K562 (cell line): Measurements from ENCODE around the gene ANKRD61. TPM values are rescaled to one million over a fixed set of nuclear protein-coding genes. Genes with fewer than 3 reads are reported as not detected.

Experiments
- CHD1 ChIP-seq: fragments of 200-600 bp; sonication (generic); IDR thresholded peaks from one replicate; pipeline ENCODE4 v1.6.1; 2012; ENCODE audit warnings: mild to moderate bottlenecking, moderate library complexity, low read length, inconsistent platforms
- CTBP1 ChIP-seq: fragments of 450-650 bp; IDR thresholded peaks from 2 replicates; pipeline ENCODE4 v1.6.1; 2016; ENCODE audit warnings: borderline replicate concordance
- EP400 ChIP-seq: fragments of 450-650 bp; IDR thresholded peaks from 2 replicates; pipeline ENCODE4 v1.6.1; 2017; ENCODE audit warnings: antibody characterized with exemption, mild to moderate bottlenecking, moderate library complexity
- HLTF ChIP-seq: fragments of 450-650 bp; IDR thresholded peaks from 2 replicates; pipeline ENCODE4 v1.6.1; 2016
- MAFG ChIP-seq: fragments of 450-650 bp; conservative IDR thresholded peaks from 2 replicates; pipeline ENCODE4 v1.6.1; 2016; ENCODE audit warnings: missing genetic modification characterization, missing compliant biosample characterization
- RUNX1 ChIP-seq: sonication (generic); IDR thresholded peaks from 2 replicates; pipeline ENCODE4 v1.6.1; 2016; ENCODE audit warnings: antibody characterized with exemption, low read depth
- TSC22D4 ChIP-seq: fragments of 450-650 bp; IDR thresholded peaks from 2 replicates; pipeline ENCODE4 v1.6.1; 2016; ENCODE audit warnings: missing genetic modification characterization, missing biosample characterization, control low read depth
- WHSC1 ChIP-seq: IDR thresholded peaks from one replicate; pipeline ENCODE4 v1.6.1; 2012; ENCODE audit warnings: low read length, control low read depth, inconsistent platforms
- ZNF143 ChIP-seq: sonication (generic); formaldehyde crosslinking; IDR thresholded peaks from 2 replicates; pipeline ENCODE4 v1.9.0; 2022; ENCODE audit warnings: mild to moderate bottlenecking, missing genetic modification reagents
- ZNF311 ChIP-seq: fragments of 250-450 bp; sonication (Bioruptor Pico); IDR thresholded peaks from 2 replicates; pipeline ENCODE4 v1.4.0; 2020; ENCODE audit warnings: mild to moderate bottlenecking, moderate library complexity
- ZNF77 ChIP-seq: fragments of 250-450 bp; sonication (Bioruptor Pico); IDR thresholded peaks from 2 replicates; pipeline ENCODE4 v1.5.0; 2020
- polyA plus RNA-seq, 8 experiments: library from polyadenylated mRNA; depleted of rRNA in 4 of 8; stranded (reverse) in 5 of 8; unstranded in 3 of 8; fragments of >200 nt; fragmentation: Nextera tagmentation in 2 of 8; fragmentation: Illumina TruSeq in 1 of 8; extraction: Ambion mirVana in 2 of 8; extraction: Trizol in 1 of 8; gene quantifications; 2 replicates each; pipeline versions ENCODE4 v1.2.1 to v1.2.3, GENCODE V29; 2011 to 2014; ENCODE audit warnings: inconsistent platforms in 1 of 8, missing spikeins in 1 of 8
- total RNA-seq, 7 experiments: library from RNA; depleted of rRNA in 6 of 7; stranded (reverse); fragments of >200 nt in 6 of 7; fragmentation: Illumina TruSeq in 2 of 7; extraction: Trizol in 2 of 7; gene quantifications; 2 replicates each; pipeline versions ENCODE4 v1.2.1 to v1.2.3, GENCODE V29; 2011 to 2021; ENCODE audit warnings: low replicate concordance in 1 of 7
- TF ChIP-seq, protein P1 (sequence below): fragments of 450-650 bp; IDR thresholded peaks from 2 replicates; pipeline ENCODE4 v1.6.1; 2016; ENCODE audit warnings: mild to moderate bottlenecking
- TF ChIP-seq, protein P2 (sequence below): sonication (generic); formaldehyde crosslinking; IDR thresholded peaks from 2 replicates; pipeline ENCODE4 v1.8.1; 2023; ENCODE audit warnings: mild to moderate bottlenecking, missing genetic modification reagents
- TF ChIP-seq, protein P3 (sequence below): fragments of 450-650 bp; IDR thresholded peaks from 2 replicates; pipeline ENCODE4 v1.6.1; 2016; ENCODE audit warnings: borderline replicate concordance
- TF ChIP-seq, protein P4 (sequence below): IDR thresholded peaks from 2 replicates; pipeline ENCODE4 v1.6.1; 2011; ENCODE audit warnings: borderline replicate concordance, low read depth, mild to moderate bottlenecking, moderate library complexity, low read length; ENCODE audit not compliant: insufficient read depth, poor library complexity, severe bottlenecking

ANKRD61 gene
- total and polyA plus RNA-seq, 9 of the 15 experiments (the other 6 are each of a cell fraction or from before 2014, with no cell fraction given): 0.08 to 0.11 (median 0.09) TPM; not detected in 5

DNA sequence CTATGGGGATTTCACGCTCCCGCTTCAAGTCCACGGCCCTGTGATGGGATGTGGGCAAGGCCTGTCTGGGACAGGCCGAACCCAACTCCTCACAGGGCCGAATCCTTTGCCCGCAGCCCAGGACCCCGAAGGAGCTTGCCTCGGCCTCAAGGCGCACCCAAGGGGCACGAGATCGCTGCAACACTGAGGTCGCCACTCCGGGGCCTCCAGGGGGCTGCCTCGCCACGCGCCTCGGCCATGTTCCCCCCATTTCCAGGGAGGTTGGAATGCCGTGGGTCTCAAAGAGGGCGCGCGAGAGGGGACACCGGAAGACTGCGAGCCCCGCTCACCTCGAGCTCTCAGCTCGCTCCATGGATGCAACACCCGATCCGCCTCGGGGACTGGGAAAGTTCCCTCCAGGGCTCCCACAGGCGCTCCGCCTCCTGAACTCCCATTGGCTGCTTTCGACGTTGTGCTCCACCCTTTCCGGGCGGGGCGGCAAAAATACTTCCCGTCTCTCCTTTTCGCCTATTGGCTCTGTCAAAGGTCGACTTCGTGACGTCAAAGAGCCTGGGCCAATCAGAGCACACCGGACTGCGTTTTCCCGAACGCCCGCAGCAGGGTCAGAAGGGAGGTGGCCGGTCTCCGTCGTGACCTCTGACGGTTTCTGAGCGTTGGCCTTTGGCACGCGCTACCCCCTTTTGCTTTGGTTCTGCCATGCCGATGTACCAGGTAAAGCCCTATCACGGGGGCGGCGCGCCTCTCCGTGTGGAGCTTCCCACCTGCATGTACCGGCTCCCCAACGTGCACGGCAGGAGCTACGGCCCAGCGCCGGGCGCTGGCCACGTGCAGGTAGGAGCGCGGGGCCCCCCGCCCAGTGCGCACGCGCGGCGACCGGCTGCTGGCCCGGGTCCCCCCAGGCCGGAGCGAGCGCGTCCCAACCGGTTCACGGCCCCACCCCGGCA lies 22.2 kb upstream of the ANKRD61 start, which contains the start of the genes AIMP2 and PMS2 (continued):
- TF ChIP-seq, protein P1, sequence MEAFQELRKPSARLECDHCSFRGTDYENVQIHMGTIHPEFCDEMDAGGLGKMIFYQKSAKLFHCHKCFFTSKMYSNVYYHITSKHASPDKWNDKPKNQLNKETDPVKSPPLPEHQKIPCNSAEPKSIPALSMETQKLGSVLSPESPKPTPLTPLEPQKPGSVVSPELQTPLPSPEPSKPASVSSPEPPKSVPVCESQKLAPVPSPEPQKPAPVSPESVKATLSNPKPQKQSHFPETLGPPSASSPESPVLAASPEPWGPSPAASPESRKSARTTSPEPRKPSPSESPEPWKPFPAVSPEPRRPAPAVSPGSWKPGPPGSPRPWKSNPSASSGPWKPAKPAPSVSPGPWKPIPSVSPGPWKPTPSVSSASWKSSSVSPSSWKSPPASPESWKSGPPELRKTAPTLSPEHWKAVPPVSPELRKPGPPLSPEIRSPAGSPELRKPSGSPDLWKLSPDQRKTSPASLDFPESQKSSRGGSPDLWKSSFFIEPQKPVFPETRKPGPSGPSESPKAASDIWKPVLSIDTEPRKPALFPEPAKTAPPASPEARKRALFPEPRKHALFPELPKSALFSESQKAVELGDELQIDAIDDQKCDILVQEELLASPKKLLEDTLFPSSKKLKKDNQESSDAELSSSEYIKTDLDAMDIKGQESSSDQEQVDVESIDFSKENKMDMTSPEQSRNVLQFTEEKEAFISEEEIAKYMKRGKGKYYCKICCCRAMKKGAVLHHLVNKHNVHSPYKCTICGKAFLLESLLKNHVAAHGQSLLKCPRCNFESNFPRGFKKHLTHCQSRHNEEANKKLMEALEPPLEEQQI: no peak
- TF ChIP-seq CTBP1 (peak; percentile 79), TSC22D4 (tag) (no peak), MAFG (tag) (no peak), ZNF77 (CRISPR knock-in tag) (no peak), ZNF311 (CRISPR knock-in tag) (peak; percentile 73; the same call in 1 of the 2 replicates), ZNF143 (CRISPR knock-in tag) (0 out of 2 replicates have a peak, but pooled peaks have one; percentile 47), HLTF (0 out of 2 replicates have a peak, but pooled peaks have one; percentile 16), WHSC1 (no peak), EP400 (peak; percentile 100), CHD1 (peak; percentile 76), RUNX1 (no peak)
- TF ChIP-seq, protein P2, sequence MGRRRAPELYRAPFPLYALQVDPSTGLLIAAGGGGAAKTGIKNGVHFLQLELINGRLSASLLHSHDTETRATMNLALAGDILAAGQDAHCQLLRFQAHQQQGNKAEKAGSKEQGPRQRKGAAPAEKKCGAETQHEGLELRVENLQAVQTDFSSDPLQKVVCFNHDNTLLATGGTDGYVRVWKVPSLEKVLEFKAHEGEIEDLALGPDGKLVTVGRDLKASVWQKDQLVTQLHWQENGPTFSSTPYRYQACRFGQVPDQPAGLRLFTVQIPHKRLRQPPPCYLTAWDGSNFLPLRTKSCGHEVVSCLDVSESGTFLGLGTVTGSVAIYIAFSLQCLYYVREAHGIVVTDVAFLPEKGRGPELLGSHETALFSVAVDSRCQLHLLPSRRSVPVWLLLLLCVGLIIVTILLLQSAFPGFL (CRISPR knock-in tag): no peak
- TF ChIP-seq, protein P3, sequence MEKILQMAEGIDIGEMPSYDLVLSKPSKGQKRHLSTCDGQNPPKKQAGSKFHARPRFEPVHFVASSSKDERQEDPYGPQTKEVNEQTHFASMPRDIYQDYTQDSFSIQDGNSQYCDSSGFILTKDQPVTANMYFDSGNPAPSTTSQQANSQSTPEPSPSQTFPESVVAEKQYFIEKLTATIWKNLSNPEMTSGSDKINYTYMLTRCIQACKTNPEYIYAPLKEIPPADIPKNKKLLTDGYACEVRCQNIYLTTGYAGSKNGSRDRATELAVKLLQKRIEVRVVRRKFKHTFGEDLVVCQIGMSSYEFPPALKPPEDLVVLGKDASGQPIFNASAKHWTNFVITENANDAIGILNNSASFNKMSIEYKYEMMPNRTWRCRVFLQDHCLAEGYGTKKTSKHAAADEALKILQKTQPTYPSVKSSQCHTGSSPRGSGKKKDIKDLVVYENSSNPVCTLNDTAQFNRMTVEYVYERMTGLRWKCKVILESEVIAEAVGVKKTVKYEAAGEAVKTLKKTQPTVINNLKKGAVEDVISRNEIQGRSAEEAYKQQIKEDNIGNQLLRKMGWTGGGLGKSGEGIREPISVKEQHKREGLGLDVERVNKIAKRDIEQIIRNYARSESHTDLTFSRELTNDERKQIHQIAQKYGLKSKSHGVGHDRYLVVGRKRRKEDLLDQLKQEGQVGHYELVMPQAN: peak; percentile 99
- TF ChIP-seq, protein P4, sequence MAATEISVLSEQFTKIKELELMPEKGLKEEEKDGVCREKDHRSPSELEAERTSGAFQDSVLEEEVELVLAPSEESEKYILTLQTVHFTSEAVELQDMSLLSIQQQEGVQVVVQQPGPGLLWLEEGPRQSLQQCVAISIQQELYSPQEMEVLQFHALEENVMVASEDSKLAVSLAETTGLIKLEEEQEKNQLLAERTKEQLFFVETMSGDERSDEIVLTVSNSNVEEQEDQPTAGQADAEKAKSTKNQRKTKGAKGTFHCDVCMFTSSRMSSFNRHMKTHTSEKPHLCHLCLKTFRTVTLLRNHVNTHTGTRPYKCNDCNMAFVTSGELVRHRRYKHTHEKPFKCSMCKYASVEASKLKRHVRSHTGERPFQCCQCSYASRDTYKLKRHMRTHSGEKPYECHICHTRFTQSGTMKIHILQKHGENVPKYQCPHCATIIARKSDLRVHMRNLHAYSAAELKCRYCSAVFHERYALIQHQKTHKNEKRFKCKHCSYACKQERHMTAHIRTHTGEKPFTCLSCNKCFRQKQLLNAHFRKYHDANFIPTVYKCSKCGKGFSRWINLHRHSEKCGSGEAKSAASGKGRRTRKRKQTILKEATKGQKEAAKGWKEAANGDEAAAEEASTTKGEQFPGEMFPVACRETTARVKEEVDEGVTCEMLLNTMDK: peak; percentile 36
